Measurements from ENCODE around the gene WDR4.
"Not testable (repeated sequence)": the region's sequence is repeated elsewhere in the genome, so short reads cannot be mapped to it uniquely, and the experiment has no call there.

Gene WDR4

DNA sequence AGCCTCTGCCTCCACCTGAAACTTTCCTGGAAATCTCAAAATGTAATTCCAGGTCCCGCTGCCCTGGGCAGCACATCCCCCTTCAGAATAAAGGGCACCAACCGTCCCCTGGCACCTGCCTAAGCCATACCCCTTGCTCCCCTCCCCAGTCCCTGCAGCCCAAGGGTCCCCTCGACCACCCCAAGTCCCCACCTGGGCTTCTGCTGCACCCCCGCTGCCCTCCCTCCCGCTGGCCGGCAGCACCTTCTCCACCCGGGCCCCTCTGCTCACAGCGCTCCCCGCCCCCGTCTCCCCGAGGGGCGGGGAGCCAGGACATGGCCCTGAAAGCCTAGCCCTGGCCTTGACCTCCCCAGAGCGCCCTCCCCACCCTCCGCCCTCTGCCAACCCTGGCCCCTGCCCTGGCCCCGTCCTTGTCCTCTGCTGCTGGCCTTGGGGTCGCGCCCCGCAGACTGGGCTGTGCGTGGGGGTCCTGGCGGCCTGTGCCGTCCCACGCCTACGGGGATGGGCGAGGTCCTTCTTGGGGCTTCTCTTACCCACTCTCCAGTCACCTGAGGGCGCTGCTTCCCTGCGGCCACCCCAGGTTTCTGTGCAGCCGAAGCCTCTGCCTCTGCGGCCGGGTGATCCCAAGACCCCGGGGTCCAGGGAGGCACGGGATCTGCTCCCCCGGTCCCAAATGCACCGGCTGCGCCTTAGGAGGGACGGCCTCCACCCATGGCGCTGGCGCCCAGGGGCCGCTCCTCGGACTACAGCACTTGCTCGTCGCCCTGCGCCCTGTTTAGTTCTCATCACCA is 41.7 kb downstream of the WDR4 start:
- no peak for DNase-seq

GRCh38 chr21:42836767-42837301 is 42.5 kb downstream of the WDR4 start:
- DNase-seq = no peak

- no peak for DNase-seq
Observed at GRCh38 chr21:42836402-42836666, 43.0 kb downstream of the WDR4 start.

- no peak for DNase-seq
Observed at GRCh38 chr21:42835611-42836401, 43.5 kb downstream of the WDR4 start.

- no peak for DNase-seq
Observed at GRCh38 chr21:42835211-42835610, 44.1 kb downstream of the WDR4 start.

- DNase-seq = no peak
Observed at GRCh38 chr21:42834726-42835191, 44.6 kb downstream of the WDR4 start.

GRCh38 chr21:42833859-42834725 is 45.2 kb downstream of the WDR4 start:
- DNase-seq = no peak

- DNase-seq = peak; percentile 74
Observed at GRCh38 chr21:42833439-42833815, 45.9 kb downstream of the WDR4 start.

DNA sequence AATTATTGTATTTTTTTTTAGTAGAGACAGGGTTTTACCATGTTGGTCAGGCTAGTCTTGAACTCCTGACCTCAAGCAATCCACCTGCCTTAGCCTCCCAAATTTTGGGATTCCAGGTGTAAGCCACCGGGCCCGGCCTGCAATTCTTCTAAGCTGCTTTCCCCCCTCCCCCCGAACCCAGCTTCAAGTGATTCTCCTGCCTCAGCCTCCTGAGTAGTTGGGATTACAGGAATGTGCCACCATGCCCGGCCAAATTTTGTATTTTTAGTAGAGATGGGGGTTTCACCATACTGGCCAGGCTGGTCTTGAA is 47.1 kb downstream of the WDR4 start:
- not testable (repeated sequence) for DNase-seq

DNA sequence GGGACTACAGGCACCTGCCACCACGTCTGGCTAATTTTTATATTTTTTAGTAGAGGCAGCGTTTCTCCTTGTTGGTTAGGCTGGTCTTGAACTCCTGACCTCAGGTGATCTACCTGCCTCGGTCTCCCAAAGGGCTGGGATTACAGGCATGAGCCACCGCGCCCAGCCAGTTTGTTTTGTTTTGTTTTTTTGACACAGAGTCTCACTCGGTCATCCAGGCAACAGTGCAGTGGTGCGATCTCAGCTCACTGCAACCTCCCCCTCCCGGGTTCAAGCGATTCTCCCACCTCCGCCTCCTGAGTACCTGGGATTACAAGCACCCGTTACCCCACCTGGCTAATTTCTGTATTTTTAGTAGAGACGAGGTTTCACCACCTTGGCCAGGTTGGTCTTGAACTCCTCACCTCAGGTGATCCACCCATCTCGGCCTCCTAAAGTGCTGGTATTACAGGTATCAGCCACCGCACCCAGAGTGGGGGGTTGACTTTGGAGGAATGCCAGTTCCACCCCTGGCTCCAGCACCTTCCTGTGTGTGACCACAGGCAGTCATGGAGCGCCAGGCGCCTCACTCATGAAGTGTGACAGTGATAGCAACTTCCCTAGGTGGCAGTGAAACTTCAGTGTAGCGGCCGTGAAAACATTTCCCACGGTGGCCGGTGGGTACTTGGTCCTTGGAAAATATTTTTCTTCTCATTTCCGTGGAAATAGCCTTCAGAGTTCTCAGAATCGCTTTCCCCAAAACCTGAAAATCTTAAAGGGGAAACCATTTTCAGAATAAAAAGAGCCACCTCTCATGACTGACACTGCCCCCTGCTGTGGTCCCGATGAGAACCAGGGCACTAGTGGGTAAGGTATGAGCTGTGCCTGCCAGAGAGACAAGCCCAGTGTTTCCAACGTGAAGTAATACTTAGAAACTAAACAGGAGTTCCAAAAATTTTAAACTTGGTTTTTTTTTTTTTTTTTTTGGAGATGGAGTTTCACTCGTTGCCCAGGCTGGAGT is 48.6 kb downstream of the WDR4 start:
- no peak for DNase-seq

DNA sequence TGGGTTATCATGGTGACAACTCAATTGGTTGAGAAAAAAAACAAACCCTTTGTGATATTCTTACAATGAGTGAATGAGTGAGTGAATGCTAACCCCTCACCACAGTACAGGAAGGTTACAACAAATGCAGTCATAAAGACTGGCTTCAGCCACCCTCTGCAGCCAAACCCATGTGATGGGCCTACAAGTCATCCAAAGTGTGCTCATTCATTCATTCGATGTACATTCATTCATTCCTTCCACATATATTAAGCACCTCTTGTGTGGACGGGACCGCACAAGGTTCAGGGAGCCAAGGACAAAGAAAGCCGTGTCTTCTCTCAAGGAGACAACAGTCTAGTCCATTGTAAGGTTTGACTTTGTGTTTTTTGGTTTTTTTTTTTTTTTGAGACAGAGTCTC is 49.4 kb downstream of the WDR4 start:
- DNase-seq = no peak

DNA sequence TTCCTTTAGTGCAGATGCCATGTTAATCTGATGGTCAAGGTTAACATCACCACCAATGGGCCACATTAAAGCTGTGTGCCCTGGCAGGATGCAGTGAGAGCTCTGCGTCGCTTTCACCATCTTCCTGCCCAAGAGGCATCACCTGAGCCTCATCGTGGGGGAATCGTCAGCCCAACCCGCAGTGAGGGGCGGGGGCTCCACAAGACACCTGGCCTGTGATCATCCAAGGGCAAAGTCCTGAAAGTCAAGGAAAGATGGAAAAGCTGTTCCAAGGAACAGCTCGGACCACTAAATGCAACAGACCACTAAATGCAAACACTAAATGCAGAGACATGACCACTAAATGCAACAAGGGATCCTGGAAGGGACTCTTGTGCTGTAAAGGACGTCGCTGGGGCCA is 49.9 kb downstream of the WDR4 start:
- no peak for DNase-seq

DNA sequence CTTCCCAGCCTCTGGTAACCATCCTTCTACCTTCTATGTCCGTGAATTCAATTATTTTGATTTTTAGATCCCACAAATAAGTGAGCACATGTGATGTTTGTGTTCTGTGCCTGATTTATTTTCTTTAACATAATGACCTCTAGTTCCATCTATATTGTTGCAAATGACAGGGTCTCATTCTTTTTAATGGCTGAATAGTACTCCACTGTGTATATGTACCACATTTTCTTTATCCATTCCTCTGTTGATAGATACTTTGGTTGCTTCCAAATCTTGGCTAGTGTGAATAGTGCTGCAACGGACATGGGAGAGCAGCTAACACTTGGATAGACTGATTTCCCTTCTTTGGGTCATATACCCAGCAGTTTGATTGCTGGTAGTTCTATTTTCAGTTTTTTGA is 51.8 kb downstream of the WDR4 start:
- no peak for DNase-seq

GRCh38 chr21:42820616-42821465 is 58.5 kb downstream of the WDR4 start:
- no peak for DNase-seq

GRCh38 chr21:42819861-42820615 is 59.3 kb downstream of the WDR4 start:
- DNase-seq = no peak

GRCh38 chr21:42818328-42818749 is 61.0 kb downstream of the WDR4 start:
- peak; percentile 58 for DNase-seq

DNA sequence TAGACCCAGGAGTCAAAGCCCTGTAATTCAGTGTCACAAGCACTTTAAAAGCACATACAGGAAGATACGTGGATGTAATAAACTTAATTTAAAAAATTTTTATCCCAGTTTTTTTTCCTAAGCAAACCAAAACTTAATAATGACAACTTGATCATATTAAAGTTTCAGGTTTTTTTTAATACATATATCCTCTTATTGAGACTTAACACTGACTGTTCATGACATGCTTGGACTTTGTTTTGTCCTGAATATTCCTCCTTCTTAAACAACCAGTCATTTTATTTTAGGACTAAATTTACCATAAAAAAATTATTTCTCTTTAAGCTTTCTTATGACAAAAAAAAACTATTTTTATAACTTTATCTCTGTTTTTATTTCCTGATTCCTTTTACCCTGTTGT is 64.1 kb downstream of the WDR4 start:
- DNase-seq = no peak

- not testable (repeated sequence) for DNase-seq
Observed at GRCh38 chr21:42812528-42813241, 66.7 kb downstream of the WDR4 start.

GRCh38 chr21:42811960-42812359 is 67.4 kb downstream of the WDR4 start:
- no peak for DNase-seq
